Adipose tissue (tissue), 3 donors: ENCODE measurements around the gene CEP97. TPM values are rescaled to one million over a fixed set of nuclear protein-coding genes. Genes with fewer than 3 reads are reported as not detected.
"Not testable (repeated sequence)": the region's sequence is repeated elsewhere in the genome, so short reads cannot be mapped to it uniquely, and the experiment has no call there.

ENCODE experiments used
- H3K27ac ChIP-seq: one replicate; pipeline ENCODE4 v1.5.1; 2013; ENCODE audit warnings: low read depth, low read length
- WGBS, 3 donors: extraction: QIAGEN DNeasy Blood & Tissue Kit; methylation state at CpG; one replicate each; pipeline ENCODE4 v1.1.7; 2013; 5-methylcytosine and 5-hydroxymethylcytosine counted together
- polyA plus RNA-seq, 3 donors: library from polyadenylated mRNA; stranded (reverse); fragments of 200-250 nt; gene quantifications; one replicate each; pipeline ENCODE4 v1.2.3, GENCODE V29; 2013
- donor health status: healthy with polysubstance abuse.
- donor health status: Bipolar disorder and iron deficiency.
- donor health status: healthy.

The CEP97 gene
- polyA plus RNA-seq, 3 donors, result 0.72 to 1.8 (median 1.0) TPM

- no peak overlapping the region for H3K27ac ChIP-seq
- 44 to 47% (median 44%) methylated on average over 1 of the region's 1 CpG for WGBS, 3 donors
Observed at GRCh38 chr3:101744811-101745210, 20.4 kb downstream of the CEP97 start.

GRCh38 chr3:101745934-101746333 is 21.5 kb downstream of the CEP97 start:
- 73 to 100% (median 100%) methylated on average over 1 of the region's 1 CpG for WGBS, 3 donors
- H3K27ac ChIP-seq, result not testable (repeated sequence)

GRCh38 chr3:101753386-101754113 is 29.1 kb downstream of the CEP97 start:
- WGBS, 3 donors, result 91 to 98% (median 96%) methylated on average over 12 to 14 of the region's 23 CpGs
- not testable (repeated sequence) for H3K27ac ChIP-seq

GRCh38 chr3:101758224-101758623 is 33.8 kb downstream of the CEP97 start:
- no peak overlapping the region for H3K27ac ChIP-seq

GRCh38 chr3:101762041-101762646 is 37.7 kb downstream of the CEP97 start:
- H3K27ac ChIP-seq, result no peak overlapping the region
- WGBS, 3 donors, result 70 to 86% (median 73%) methylated on average over 3 of the region's 3 CpGs

More at GRCh38 chr3:101758224-101758623, 33.8 kb downstream of the CEP97 start:
- WGBS, 3 donors, result 74 to 95% (median 80%) methylated on average over 6 of the region's 6 CpGs

GRCh38 chr3:101777745-101778281 is 53.4 kb downstream of the CEP97 start:
- H3K27ac ChIP-seq, result not testable (repeated sequence)

GRCh38 chr3:101778385-101779046 is 54.1 kb downstream of the CEP97 start:
- H3K27ac ChIP-seq, result no peak overlapping the region
- WGBS, 3 donors, result 24 to 28% (median 26%) methylated on average over 21 of the region's 21 CpGs

More at GRCh38 chr3:101777745-101778281, 53.4 kb downstream of the CEP97 start:
- 80 to 92% (median 86%) methylated on average over 4 to 6 of the region's 6 CpGs for WGBS, 3 donors

- no peak within 1 kb of the TSS for H3K27ac ChIP-seq
- 0% methylated on average over 67 to 78 of the region's 78 CpGs for WGBS, 3 donors
Observed at GRCh38 chr3:101779047-101779821, 54.8 kb downstream of the CEP97 start, which contains the start of gene NXPE3. Gene NXPE3 (plus strand): TSS chr3:101779211. CDS start chr3:101785597, 6,386 bp downstream.

- H3K27ac ChIP-seq, result no peak overlapping the region
- WGBS, 3 donors, result 18 to 25% (median 25%) methylated on average over 9 of the region's 9 CpGs
Observed at GRCh38 chr3:101779822-101780381, 55.5 kb downstream of the CEP97 start.

GRCh38 chr3:101780661-101781060 is 56.2 kb downstream of the CEP97 start:
- WGBS, 3 donors, result 52 to 84% (median 54%) methylated on average over 2 of the region's 2 CpGs
- H3K27ac ChIP-seq, result no peak overlapping the region

GRCh38 chr3:101781166-101781565 is 56.8 kb downstream of the CEP97 start:
- no peak overlapping the region for H3K27ac ChIP-seq

- H3K27ac ChIP-seq, result no peak overlapping the region
- 51 to 83% (median 60%) methylated on average over 5 of the region's 5 CpGs for WGBS, 3 donors
Observed at GRCh38 chr3:101784855-101785613, 60.6 kb downstream of the CEP97 start.

- WGBS, 3 donors, result 90 to 93% (median 91%) methylated on average over 4 of the region's 4 CpGs
- H3K27ac ChIP-seq, result no peak overlapping the region
Observed at GRCh38 chr3:101791778-101792177, 67.4 kb downstream of the CEP97 start.

- 90 to 98% (median 97%) methylated on average over 3 of the region's 3 CpGs for WGBS, 3 donors
- no peak overlapping the region for H3K27ac ChIP-seq
Observed at GRCh38 chr3:101796077-101796680, 71.8 kb downstream of the CEP97 start.

GRCh38 chr3:101801174-101801573 is 76.8 kb downstream of the CEP97 start:
- WGBS, 3 donors, result 88 to 92% (median 91%) methylated on average over 4 of the region's 4 CpGs
- H3K27ac ChIP-seq, result no peak overlapping the region

GRCh38 chr3:101802179-101802578 is 77.8 kb downstream of the CEP97 start:
- H3K27ac ChIP-seq, result no peak overlapping the region
- WGBS, 3 donors, result 69 to 96% (median 86%) methylated on average over 2 of the region's 2 CpGs

GRCh38 chr3:101803173-101803782 is 78.9 kb downstream of the CEP97 start:
- H3K27ac ChIP-seq, result no peak overlapping the region

More at GRCh38 chr3:101803173-101803782, 78.9 kb downstream of the CEP97 start:
- 75 to 80% (median 78%) methylated on average over 9 of the region's 9 CpGs for WGBS, 3 donors
